ENCODE measurements around the gene DMBT1. TPM values are rescaled to one million over a fixed set of nuclear protein-coding genes. Genes with fewer than 3 reads are reported as not detected.

The DMBT1 gene
- total and polyA plus RNA-seq, 2 of the 4 experiments (the other 2 are of a cell fraction) = under 0.01 TPM; not detected in 1

- Histone ChIP-seq H3K9me3 (ENCODE audit: control insufficient read depth, insufficient read depth, low read length) (no peaks in the 10 kb centered on the region), H2BK15ac (ENCODE audit: low read depth, low read length) (no peak overlapping the region), H4K91ac (ENCODE audit: insufficient read depth, low read depth, low read length) (no peak overlapping the region), H3K27ac (ENCODE audit: insufficient read depth, low read length) (no peak overlapping the region), H2BK120ac (ENCODE audit: low read depth, low read length) (no peak overlapping the region), H2BK20ac (ENCODE audit: low read depth, low read length) (no peak overlapping the region), H3K14ac (replicated peaks; ENCODE audit: low read depth, low read length) (no peak overlapping the region), H3K4me2 (ENCODE audit: low read depth, low read length) (no peak overlapping the region), H3K56ac (ENCODE audit: extremely low read depth, insufficient read depth, low read length) (no peak overlapping the region), H4K8ac (ENCODE audit: low read depth in 2 of 2, low read length in 2 of 2) (no peak overlapping the region), H3K4me1 (ENCODE audit: control insufficient read depth, insufficient read depth, low read length) (no peaks in the 10 kb centered on the region), H3K27me3 (ENCODE audit: control insufficient read depth, insufficient read depth, low read length) (no peaks in the 10 kb centered on the region), H2BK5ac (ENCODE audit: low read depth, low read length, poor library complexity, severe bottlenecking) (no peak overlapping the region), H2AFZ (replicated peaks; ENCODE audit: low read length, poor library complexity) (no peak overlapping the region), H3K9me1 (ENCODE audit: insufficient read depth, low read length) (no peaks in the 10 kb centered on the region), H4K5ac (ENCODE audit: low read depth, low read length) (no peak overlapping the region), H3K4me3 (ENCODE audit: insufficient read depth, low read depth, low read length) (no peak overlapping the region), H2AK9ac (replicated peaks; ENCODE audit: low read depth, low read length, poor library complexity) (no peak overlapping the region), H3K4ac (ENCODE audit: low read depth, low read length) (no peak overlapping the region), H3K18ac (ENCODE audit: low read depth, low read length) (no peak overlapping the region), H2AK5ac (ENCODE audit: low read depth, low read length) (no peak overlapping the region), H3K9ac (ENCODE audit: low read depth, low read length) (no peak overlapping the region), H3K36me3 (ENCODE audit: control insufficient read depth, insufficient read depth, low read length) (no peaks in the 10 kb centered on the region), H4K20me1 (ENCODE audit: insufficient read depth, low read length) (no peaks in the 10 kb centered on the region), H3K79me1 (ENCODE audit: low read depth in 1 of 2, low read length in 2 of 2) (no peaks in the 10 kb centered on the region), H3K23ac (ENCODE audit: low read depth, low read length) (no peak overlapping the region)
- WGBS, 2 experiments (ENCODE audit: extremely low coverage in 2 of 2, insufficient read length in 1 of 2) = no CpG with 5 or more reads among the region's 6 CpGs
- no TSS peak for BruUV-seq (replicated peaks)
- POLR2A ChIA-PET (ENCODE audit: unreplicated experiment) = no interaction called here
- no peak for TF ChIP-seq MAFK (IDR thresholded peaks at IDR 0.05; ENCODE audit: low read depth, low read length)
- no peak for TF ChIP-seq ELK1 (IDR thresholded peaks at IDR 0.05; ENCODE audit: borderline replicate concordance, low read depth, low read length)
- TF ChIP-seq RFX5 (IDR thresholded peaks at IDR 0.05; ENCODE audit: low read depth, low read length) = no peak
- no peak for TF ChIP-seq RCOR1 (IDR thresholded peaks at IDR 0.05; ENCODE audit: insufficient replicate concordance, low read length)
- no peak for TF ChIP-seq CTCF (conservative IDR thresholded peaks at IDR 0.05; ENCODE audit: low read depth, low read length)
- no peak for TF ChIP-seq MAZ (IDR thresholded peaks at IDR 0.05; ENCODE audit: borderline replicate concordance, low read depth, low read length)
- no peak for TF ChIP-seq NFE2L2 (IDR thresholded peaks at IDR 0.05; ENCODE audit: low read depth, low read length)
- TF ChIP-seq FOS (IDR thresholded peaks at IDR 0.05; ENCODE audit: low read depth, low read length) = no peak
- no peak for TF ChIP-seq BHLHE40 (IDR thresholded peaks at IDR 0.05; ENCODE audit: low read depth, low read length)
- TF ChIP-seq POLR2A (IDR thresholded peaks at IDR 0.05; ENCODE audit: low read depth, low read length) = no peak
- TF ChIP-seq USF2 (IDR thresholded peaks at IDR 0.05; ENCODE audit: low read depth, low read length) = no peak
- DNase-seq (no peak), ATAC-seq (ENCODE audit: low read depth) (no peak)
- CTCF ChIA-PET = no interaction called here
- intact Hi-C loops (cut with micrococcal nuclease) (no loop called here), dilution Hi-C loops (cut with HindIII; ENCODE audit: low sequenced_read_pairs, unreplicated experiment) (no loop called here), in situ Hi-C loops (cut with MboI; ENCODE audit: low sequenced_read_pairs) (no loop called here)
These were observed 128.7 kb downstream of the DMBT1 start for GRCh38 chr10:122689146-122689820.

Data from IMR-90 (cell line).